A549 (cell line): ENCODE measurements around the gene RASGRP2. TPM values are rescaled to one million over a fixed set of nuclear protein-coding genes. Genes with fewer than 3 reads are reported as not detected.
A peak's percentile ranks its signal among the peaks of the same experiment; 100 is the strongest.

Experiments used
- ATAC-seq, 2 experiments: fragments of 200-7000 bp in 1 of 2; fragments of >200 bp in 1 of 2; cut with Nextera tagmentation in 1 of 2; cut with Tn5 transposase in 1 of 2; 3 replicates each; pipeline versions ENCODE4 v1.8.0 to v1.9.1; 2018 to 2020; ENCODE audit warnings: mild to moderate bottlenecking in 1 of 2, moderate library complexity in 1 of 2
- CTCF ChIA-PET: fragments of 300-600 bp; sonication (Branson Sonifier 250); formaldehyde crosslinking; extraction: SDS; loops from one replicate; lab custom pipeline; 2021; ENCODE audit warnings: antibody characterized with exemption, inconsistent platforms; lab: Yijun Ruan, JAX
- POLR2A ChIA-PET: fragments of 350-600 bp; formaldehyde crosslinking; extraction: SDS; loops from one replicate; lab custom pipeline; 2021; ENCODE audit warnings: antibody characterized with exemption, inconsistent platforms; lab: Yijun Ruan, JAX
- DNase-seq, 2 experiments: peaks; one replicate each; pipeline versions ENCODE4 v3.0.0 to v3.0.0-alpha.2; 2011 to 2016; ENCODE audit warnings: low read depth in 1 of 2, low spot score in 1 of 2
- FAIRE-seq: peaks from 2 replicates; lab custom pipeline; 2011; peaks lifted over from hg19 to GRCh38; lab: Jason Lieb, UNC
- H3K27ac ChIP-seq, 2 experiments: fragments of >200 bp; sonication (Bioruptor Twin); formaldehyde crosslinking; 3 replicates each; pipeline ENCODE4 v1.5.1; 2016 to 2017
- H3K4me1 ChIP-seq: fragments of >200 bp; sonication (Bioruptor Twin); formaldehyde crosslinking; 3 replicates; pipeline ENCODE4 v1.6.1; 2016
- H3K4me2 ChIP-seq: fragments of >200 bp; sonication (Bioruptor Twin); formaldehyde crosslinking; 3 replicates; pipeline ENCODE4 v1.6.1; 2016
- H3K4me3 ChIP-seq: fragments of >200 bp; sonication (Bioruptor Twin); formaldehyde crosslinking; 3 replicates; pipeline ENCODE4 v1.5.1; 2016
- H3K9me3 ChIP-seq: fragments of >200 bp; sonication (Bioruptor Twin); formaldehyde crosslinking; 3 replicates; pipeline ENCODE4 v1.6.1; 2016
- BCL3 ChIP-seq: fragments of >200 bp; sonication (Bioruptor Twin); formaldehyde crosslinking; IDR thresholded peaks from 3 replicates; pipeline ENCODE4 v1.6.1; 2016
- CBX2 ChIP-seq: fragments of 200-600 bp; sonication (generic); IDR thresholded peaks from 2 replicates; pipeline ENCODE4 v1.6.1; 2016; ENCODE audit warnings: low read depth, mild to moderate bottlenecking, borderline replicate concordance
- CEBPB ChIP-seq, 2 experiments: fragments of >200 bp in 1 of 2; sonication (Bioruptor Twin) in 1 of 2; formaldehyde crosslinking in 1 of 2; IDR thresholded peaks; 2 replicates each; pipeline ENCODE4 v1.6.1; 2012 to 2016
- CHD2 ChIP-seq: fragments of 150-350 bp; IDR thresholded peaks from 2 replicates; pipeline ENCODE4 v1.6.1; 2014; ENCODE audit warnings: low read length; ENCODE audit not compliant: partially characterized antibody
- CHD4 ChIP-seq: fragments of 200-600 bp; sonication (generic); IDR thresholded peaks from 2 replicates; pipeline ENCODE4 v1.6.1; 2016; ENCODE audit warnings: antibody characterized with exemption, mild to moderate bottlenecking, borderline replicate concordance
- EHF ChIP-seq: fragments of 250-450 bp; sonication (Bioruptor Pico); IDR thresholded peaks from 2 replicates; pipeline ENCODE4 v1.5.0; 2020; ENCODE audit warnings: mild to moderate bottlenecking
- EP300 ChIP-seq, 2 experiments: fragments of >200 bp; sonication (Bioruptor Twin); formaldehyde crosslinking; IDR thresholded peaks; 2 replicates in 1 of 2; 3 replicates in 1 of 2; pipeline ENCODE4 v1.6.1; 2016 to 2017
- ESRRA ChIP-seq: fragments of 150-350 bp; IDR thresholded peaks from 2 replicates; pipeline ENCODE4 v1.6.1; 2014; ENCODE audit warnings: mild to moderate bottlenecking, low read length, borderline replicate concordance
- FOXS1 ChIP-seq: fragments of 250-450 bp; sonication (Bioruptor Pico); IDR thresholded peaks from 2 replicates; pipeline ENCODE4 v1.5.0; 2020; ENCODE audit warnings: mild to moderate bottlenecking, moderate library complexity
- HMGXB4 ChIP-seq: fragments of 250-450 bp; sonication (Bioruptor Pico); IDR thresholded peaks from 2 replicates; pipeline ENCODE4 v1.5.0; 2021; ENCODE audit warnings: mild to moderate bottlenecking, moderate library complexity, borderline replicate concordance
- HOXA7 ChIP-seq: fragments of 250-450 bp; sonication (Bioruptor Pico); IDR thresholded peaks from 2 replicates; pipeline ENCODE4 v1.5.0; 2020; ENCODE audit warnings: mild to moderate bottlenecking, moderate library complexity
- HOXB13 ChIP-seq: fragments of 250-450 bp; sonication (Bioruptor Pico); IDR thresholded peaks from 2 replicates; pipeline ENCODE4 v1.5.0; 2020; ENCODE audit warnings: low read depth, mild to moderate bottlenecking, moderate library complexity
- KDM1A ChIP-seq: fragments of 200-600 bp; sonication (generic); IDR thresholded peaks from 2 replicates; pipeline ENCODE4 v1.6.1; 2016; ENCODE audit warnings: low read depth, mild to moderate bottlenecking
- MYC ChIP-seq: IDR thresholded peaks from 2 replicates; pipeline ENCODE4 v1.6.1; 2012; ENCODE audit warnings: mild to moderate bottlenecking, inconsistent platforms, low read length, improper control_type of control experiment, borderline replicate concordance
- NPAS2 ChIP-seq: fragments of 250-450 bp; sonication (Bioruptor Pico); IDR thresholded peaks from 2 replicates; pipeline ENCODE4 v1.8.0; 2022; ENCODE audit warnings: mild to moderate bottlenecking, moderate library complexity, borderline replicate concordance
- SMC3 ChIP-seq: fragments of >200 bp; sonication (Bioruptor Twin); formaldehyde crosslinking; IDR thresholded peaks from 3 replicates; pipeline ENCODE4 v1.6.1; 2018; ENCODE audit warnings: inconsistent platforms
- TP53 ChIP-seq: fragments of 250-450 bp; sonication (Bioruptor Pico); IDR thresholded peaks from 2 replicates; pipeline ENCODE4 v1.5.0; 2021; ENCODE audit warnings: mild to moderate bottlenecking, moderate library complexity
- USF2 ChIP-seq: fragments of 450-650 bp; IDR thresholded peaks from 2 replicates; pipeline ENCODE4 v1.6.1; 2014; ENCODE audit warnings: antibody characterized with exemption
- ZNF302 ChIP-seq: fragments of 250-450 bp; sonication (Bioruptor Pico); IDR thresholded peaks from 2 replicates; pipeline ENCODE4 v1.9.0; 2021; ENCODE audit warnings: inconsistent platforms, mild to moderate bottlenecking, moderate library complexity
- WGBS: methylation state at CpG from one replicate; pipeline ENCODE4 v1.1.6; 2017; ENCODE audit errors: missing lambda C conversion rate; 5-methylcytosine and 5-hydroxymethylcytosine counted together
- polyA plus RNA-seq, 4 experiments: library from polyadenylated mRNA; depleted of rRNA in 3 of 4; stranded (reverse); fragments of >200 nt; fragmentation: RNase III in 1 of 4; extraction: RNeasy Plus Mini Kit Qiagen cat#74134 plus additional on column Dnase treatment in 1 of 4; gene quantifications; 2 replicates in 3 of 4; 3 replicates in 1 of 4; pipeline ENCODE4 v1.2.3, GENCODE V29; 2011 to 2017

RASGRP2 gene
- polyA plus RNA-seq, 2 of the 4 experiments (the other 2 are of a cell fraction): 0.88 to 0.89 TPM

GRCh38 chr11:64776875-64777274, 32.9 kb upstream of the RASGRP2 start:
- ChIA-PET CTCF (interaction anchor here (0.6 to 5.7 kb wide), 5 partner anchors 10 to 476 kb away, joined by 3 to 73 read pairs (median 4); no protein-coding TSS in a partner anchor), POLR2A (interaction anchor here (1.0 to 1.5 kb wide), 2 partner anchors 16 to 341 kb away, joined by 4 read pairs; partner anchors contain the start of gene ZNHIT2)

GRCh38 chr11:64776425-64776824, 32.5 kb upstream of the RASGRP2 start:
- peak overlapping the region; percentile 92 for H3K4me2 ChIP-seq
- peak overlapping the region; percentile 90 for H3K4me3 ChIP-seq
- no peak for FAIRE-seq
- no peak for ATAC-seq
- no peak overlapping the region for H3K27ac ChIP-seq
- ChIA-PET POLR2A (interaction anchor here (1.5 kb wide), 1 partner anchor 16 kb away, joined by 4 read pairs; no protein-coding TSS in a partner anchor), CTCF (interaction anchor here (1.0 to 5.7 kb wide), 3 partner anchors 11 to 476 kb away, joined by 3 to 73 read pairs (median 14); no protein-coding TSS in a partner anchor)
- WGBS: 73% methylated on average over 6 of the region's 6 CpGs
- TF ChIP-seq MYC (no peak), USF2 (no peak), CBX2 (no peak), HOXB13 (no peak)
- peaks cover 43% of the 10 kb centered on the region for H3K4me1 ChIP-seq
- no peak for DNase-seq
- no peaks in the 10 kb centered on the region for H3K9me3 ChIP-seq

More at GRCh38 chr11:64776875-64777274, 32.9 kb upstream of the RASGRP2 start:
- Histone ChIP-seq H3K4me1 (peaks cover 43% of the 10 kb centered on the region), H3K9me3 (no peaks in the 10 kb centered on the region), H3K27ac (peak overlapping the region; percentile 98 to 99; a peak in 3 of 6 replicates), H3K4me2 (peak overlapping the region; percentile 92), H3K4me3 (peak overlapping the region; percentile 90)
- no peak for ATAC-seq
- no peak for DNase-seq
- 35% methylated on average over 3 of the region's 3 CpGs for WGBS
- no peak for TF ChIP-seq ZNF302
- no peak for TF ChIP-seq SMC3
- no peak for TF ChIP-seq CHD4
- no peak for TF ChIP-seq HOXA7 (CRISPR knock-in tag)
- TF ChIP-seq EP300 (IDR thresholded peaks at IDR 0.05): no peak
- no peak for TF ChIP-seq FOXS1 (CRISPR knock-in tag)
- no peak for TF ChIP-seq TP53 (CRISPR knock-in tag)
- no peak for TF ChIP-seq CEBPB (IDR thresholded peaks at IDR 0.05)
- no peak for TF ChIP-seq ESRRA
- TF ChIP-seq HMGXB4: no peak
- TF ChIP-seq NPAS2 (CRISPR knock-in tag): no peak
- TF ChIP-seq KDM1A: no peak
- TF ChIP-seq BCL3: no peak
- FAIRE-seq: no peak

GRCh38 chr11:64774144-64774543, 30.2 kb upstream of the RASGRP2 start:
- Histone ChIP-seq H3K4me3 (no peak overlapping the region), H3K27ac (no peak overlapping the region), H3K4me1 (peaks cover 37% of the 10 kb centered on the region), H3K4me2 (no peak overlapping the region), H3K9me3 (no peaks in the 10 kb centered on the region)
- TF ChIP-seq CHD2 (no peak), EHF (CRISPR knock-in tag) (0 out of 2 replicates have a peak, but pooled peaks have one; percentile 34)
- 96% methylated on average over 5 of the region's 5 CpGs for WGBS
- FAIRE-seq (no peak), DNase-seq (no peak), ATAC-seq (no peak)
- CTCF ChIA-PET: interaction anchor here (1.0 to 5.7 kb wide), 5 partner anchors 9 to 74 kb away, joined by 3 to 73 read pairs (median 10); partner anchors contain the start of gene RASGRP2
- POLR2A ChIA-PET: no interaction called here
